Measurements from ENCODE around the gene ZNF784. TPM values are rescaled to one million over a fixed set of nuclear protein-coding genes. Genes with fewer than 3 reads are reported as not detected.

Gene ZNF784
- total and polyA plus RNA-seq, 2 of the 13 experiments (the other 11 are each of a cell fraction or from before 2014, with no cell fraction given), result 4.1 to 4.2 TPM

DNA sequence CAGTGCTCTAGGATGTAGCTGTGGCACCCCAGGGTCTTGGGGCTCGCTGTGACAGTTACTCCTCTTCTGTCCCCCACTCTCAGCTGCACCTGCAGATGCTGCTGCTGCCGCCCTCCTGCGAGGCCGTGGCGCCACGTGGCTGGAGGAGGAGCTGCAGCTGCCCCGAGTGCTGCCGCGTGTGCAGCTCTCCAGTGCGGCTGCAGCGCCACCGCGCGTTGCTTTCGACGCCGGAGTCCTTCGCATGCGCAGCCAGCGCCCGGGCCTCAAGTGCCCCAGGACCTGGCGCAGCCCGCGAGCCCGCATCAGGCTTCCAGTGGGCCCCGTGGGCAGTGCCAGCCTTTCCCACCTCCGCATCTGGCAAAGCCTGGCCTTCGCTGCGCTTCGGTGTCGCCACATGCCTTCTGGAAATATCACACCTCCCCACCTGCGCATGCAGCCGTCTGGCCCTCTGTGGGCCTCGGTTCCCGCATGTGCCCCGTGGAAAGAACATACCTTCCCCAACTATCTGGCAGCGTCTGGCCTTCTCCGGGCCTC, 15.7 kb upstream of the ZNF784 start (continued):
- TF ChIP-seq, protein P1, sequence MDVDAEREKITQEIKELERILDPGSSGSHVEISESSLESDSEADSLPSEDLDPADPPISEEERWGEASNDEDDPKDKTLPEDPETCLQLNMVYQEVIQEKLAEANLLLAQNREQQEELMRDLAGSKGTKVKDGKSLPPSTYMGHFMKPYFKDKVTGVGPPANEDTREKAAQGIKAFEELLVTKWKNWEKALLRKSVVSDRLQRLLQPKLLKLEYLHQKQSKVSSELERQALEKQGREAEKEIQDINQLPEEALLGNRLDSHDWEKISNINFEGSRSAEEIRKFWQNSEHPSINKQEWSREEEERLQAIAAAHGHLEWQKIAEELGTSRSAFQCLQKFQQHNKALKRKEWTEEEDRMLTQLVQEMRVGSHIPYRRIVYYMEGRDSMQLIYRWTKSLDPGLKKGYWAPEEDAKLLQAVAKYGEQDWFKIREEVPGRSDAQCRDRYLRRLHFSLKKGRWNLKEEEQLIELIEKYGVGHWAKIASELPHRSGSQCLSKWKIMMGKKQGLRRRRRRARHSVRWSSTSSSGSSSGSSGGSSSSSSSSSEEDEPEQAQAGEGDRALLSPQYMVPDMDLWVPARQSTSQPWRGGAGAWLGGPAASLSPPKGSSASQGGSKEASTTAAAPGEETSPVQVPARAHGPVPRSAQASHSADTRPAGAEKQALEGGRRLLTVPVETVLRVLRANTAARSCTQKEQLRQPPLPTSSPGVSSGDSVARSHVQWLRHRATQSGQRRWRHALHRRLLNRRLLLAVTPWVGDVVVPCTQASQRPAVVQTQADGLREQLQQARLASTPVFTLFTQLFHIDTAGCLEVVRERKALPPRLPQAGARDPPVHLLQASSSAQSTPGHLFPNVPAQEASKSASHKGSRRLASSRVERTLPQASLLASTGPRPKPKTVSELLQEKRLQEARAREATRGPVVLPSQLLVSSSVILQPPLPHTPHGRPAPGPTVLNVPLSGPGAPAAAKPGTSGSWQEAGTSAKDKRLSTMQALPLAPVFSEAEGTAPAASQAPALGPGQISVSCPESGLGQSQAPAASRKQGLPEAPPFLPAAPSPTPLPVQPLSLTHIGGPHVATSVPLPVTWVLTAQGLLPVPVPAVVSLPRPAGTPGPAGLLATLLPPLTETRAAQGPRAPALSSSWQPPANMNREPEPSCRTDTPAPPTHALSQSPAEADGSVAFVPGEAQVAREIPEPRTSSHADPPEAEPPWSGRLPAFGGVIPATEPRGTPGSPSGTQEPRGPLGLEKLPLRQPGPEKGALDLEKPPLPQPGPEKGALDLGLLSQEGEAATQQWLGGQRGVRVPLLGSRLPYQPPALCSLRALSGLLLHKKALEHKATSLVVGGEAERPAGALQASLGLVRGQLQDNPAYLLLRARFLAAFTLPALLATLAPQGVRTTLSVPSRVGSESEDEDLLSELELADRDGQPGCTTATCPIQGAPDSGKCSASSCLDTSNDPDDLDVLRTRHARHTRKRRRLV (CRISPR knock-in tag; IDR thresholded peaks at IDR 0.05), result no peak
- TF ChIP-seq, protein P2, sequence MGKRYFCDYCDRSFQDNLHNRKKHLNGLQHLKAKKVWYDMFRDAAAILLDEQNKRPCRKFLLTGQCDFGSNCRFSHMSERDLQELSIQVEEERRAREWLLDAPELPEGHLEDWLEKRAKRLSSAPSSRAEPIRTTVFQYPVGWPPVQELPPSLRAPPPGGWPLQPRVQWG (CRISPR knock-in tag; IDR thresholded peaks at IDR 0.05; ENCODE audit: borderline replicate concordance, low read depth), result no peak
- TF ChIP-seq ZNF589 (CRISPR knock-in tag; conservative IDR thresholded peaks at IDR 0.05) (0 out of 2 replicates have a peak, but pooled peaks have one; percentile 64), MED8 (CRISPR knock-in tag; IDR thresholded peaks at IDR 0.05; ENCODE audit: insufficient replicate concordance) (peak; percentile 42), ZNF468 (CRISPR knock-in tag; IDR thresholded peaks at IDR 0.05) (0 out of 2 replicates have a peak, but pooled peaks have one; percentile 54), RFX3 (CRISPR knock-in tag; IDR thresholded peaks at IDR 0.05) (no peak), MXD4 (CRISPR knock-in tag; IDR thresholded peaks at IDR 0.05) (peak; percentile 2; the same call in 1 of the 2 replicates), NFATC3 (CRISPR knock-in tag; IDR thresholded peaks at IDR 0.05) (0 out of 2 replicates have a peak, but pooled peaks have one; percentile 23), ISL2 (CRISPR knock-in tag; IDR thresholded peaks at IDR 0.05) (no peak), NR3C1 (CRISPR knock-in tag; IDR thresholded peaks at IDR 0.05) (no peak), SMAD3 (CRISPR knock-in tag; IDR thresholded peaks at IDR 0.05) (no peak), ZNF367 (CRISPR knock-in tag; IDR thresholded peaks at IDR 0.05; ENCODE audit: borderline replicate concordance) (no peak), HOXA3 (CRISPR knock-in tag; IDR thresholded peaks at IDR 0.05) (peak; percentile 40), ZSCAN30 (CRISPR knock-in tag; IDR thresholded peaks at IDR 0.05) (no peak), SMAD1 (CRISPR knock-in tag; IDR thresholded peaks at IDR 0.05; ENCODE audit: borderline replicate concordance, low read depth) (no peak), IRX3 (CRISPR knock-in tag; IDR thresholded peaks at IDR 0.05; ENCODE audit: borderline replicate concordance, low read depth) (no peak), XRCC5 (optimal IDR thresholded peaks at IDR 0.05; ENCODE audit: low read length) (no peak), ZBTB3 (CRISPR knock-in tag; IDR thresholded peaks at IDR 0.05; ENCODE audit: borderline replicate concordance, low read depth) (no peak), RAD51 (IDR thresholded peaks at IDR 0.05; ENCODE audit: borderline replicate concordance) (no peak), ZNF724P (CRISPR knock-in tag; IDR thresholded peaks at IDR 0.05; ENCODE audit: borderline replicate concordance) (0 out of 2 replicates have a peak, but pooled peaks have one; percentile 15)
- TF ChIP-seq, protein P3, sequence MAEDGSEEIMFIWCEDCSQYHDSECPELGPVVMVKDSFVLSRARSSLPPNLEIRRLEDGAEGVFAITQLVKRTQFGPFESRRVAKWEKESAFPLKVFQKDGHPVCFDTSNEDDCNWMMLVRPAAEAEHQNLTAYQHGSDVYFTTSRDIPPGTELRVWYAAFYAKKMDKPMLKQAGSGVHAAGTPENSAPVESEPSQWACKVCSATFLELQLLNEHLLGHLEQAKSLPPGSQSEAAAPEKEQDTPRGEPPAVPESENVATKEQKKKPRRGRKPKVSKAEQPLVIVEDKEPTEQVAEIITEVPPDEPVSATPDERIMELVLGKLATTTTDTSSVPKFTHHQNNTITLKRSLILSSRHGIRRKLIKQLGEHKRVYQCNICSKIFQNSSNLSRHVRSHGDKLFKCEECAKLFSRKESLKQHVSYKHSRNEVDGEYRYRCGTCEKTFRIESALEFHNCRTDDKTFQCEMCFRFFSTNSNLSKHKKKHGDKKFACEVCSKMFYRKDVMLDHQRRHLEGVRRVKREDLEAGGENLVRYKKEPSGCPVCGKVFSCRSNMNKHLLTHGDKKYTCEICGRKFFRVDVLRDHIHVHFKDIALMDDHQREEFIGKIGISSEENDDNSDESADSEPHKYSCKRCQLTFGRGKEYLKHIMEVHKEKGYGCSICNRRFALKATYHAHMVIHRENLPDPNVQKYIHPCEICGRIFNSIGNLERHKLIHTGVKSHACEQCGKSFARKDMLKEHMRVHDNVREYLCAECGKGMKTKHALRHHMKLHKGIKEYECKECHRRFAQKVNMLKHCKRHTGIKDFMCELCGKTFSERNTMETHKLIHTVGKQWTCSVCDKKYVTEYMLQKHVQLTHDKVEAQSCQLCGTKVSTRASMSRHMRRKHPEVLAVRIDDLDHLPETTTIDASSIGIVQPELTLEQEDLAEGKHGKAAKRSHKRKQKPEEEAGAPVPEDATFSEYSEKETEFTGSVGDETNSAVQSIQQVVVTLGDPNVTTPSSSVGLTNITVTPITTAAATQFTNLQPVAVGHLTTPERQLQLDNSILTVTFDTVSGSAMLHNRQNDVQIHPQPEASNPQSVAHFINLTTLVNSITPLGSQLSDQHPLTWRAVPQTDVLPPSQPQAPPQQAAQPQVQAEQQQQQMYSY (CRISPR knock-in tag; IDR thresholded peaks at IDR 0.05), result no peak
- TF ChIP-seq, protein P4, sequence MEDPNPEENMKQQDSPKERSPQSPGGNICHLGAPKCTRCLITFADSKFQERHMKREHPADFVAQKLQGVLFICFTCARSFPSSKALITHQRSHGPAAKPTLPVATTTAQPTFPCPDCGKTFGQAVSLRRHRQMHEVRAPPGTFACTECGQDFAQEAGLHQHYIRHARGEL (CRISPR knock-in tag; IDR thresholded peaks at IDR 0.05), result no peak

Measured in HepG2 (cell line).